ENCODE results near the gene NDUFAF7. TPM values are rescaled to one million over a fixed set of nuclear protein-coding genes. Genes with fewer than 3 reads are reported as not detected.
A peak's percentile ranks its signal among the peaks of the same experiment; 100 is the strongest.

Gene NDUFAF7
- total and polyA plus RNA-seq, 9 of the 15 experiments (the other 6 are each of a cell fraction or from before 2014, with no cell fraction given), result 14.9 to 41.6 (median 23.9) TPM

GRCh38 chr2:37231241-37232130 lies at the start of gene NDUFAF7, which contains the start of gene CEBPZ (continued):
- TF ChIP-seq ZNF175 (CRISPR knock-in tag; IDR thresholded peaks at IDR 0.05; ENCODE audit: low read depth) (no peak; the same call in 1 of the 2 replicates), RBM39 (optimal IDR thresholded peaks at IDR 0.05; ENCODE audit: low read depth, low read length) (no peak), CEBPG (CRISPR knock-in tag; IDR thresholded peaks at IDR 0.05) (peak; percentile 74), CEBPG (tag; conservative IDR thresholded peaks at IDR 0.05 in 1 of 2, IDR thresholded peaks at IDR 0.05 in 1 of 2) (peak in 1 of 2 experiments; percentile 51; a peak in 2 of 4 replicates), ZNF778 (CRISPR knock-in tag; IDR thresholded peaks at IDR 0.05) (no peak), DLX4 (CRISPR knock-in tag; IDR thresholded peaks at IDR 0.05) (no peak), GATA2 (CRISPR knock-in tag; IDR thresholded peaks at IDR 0.05) (no peak), ZNF143 (CRISPR knock-in tag; IDR thresholded peaks at IDR 0.05) (no peak), ZNF589 (CRISPR knock-in tag; IDR thresholded peaks at IDR 0.05; ENCODE audit: low read depth) (no peak), CAMTA2 (CRISPR knock-in tag; conservative IDR thresholded peaks at IDR 0.05) (no peak), ELF1 (tag; IDR thresholded peaks at IDR 0.05) (peak; percentile 90), SMAD2 (IDR thresholded peaks at IDR 0.05; ENCODE audit: low read depth, low read length) (no peak), TBL1XR1 (IDR thresholded peaks at IDR 0.05; ENCODE audit: low read length in 2 of 2) (no peak), TAF1 (IDR thresholded peaks at IDR 0.05; ENCODE audit: control insufficient read depth, extremely low read depth, insufficient read depth, low read length, severe bottlenecking) (peak; percentile 91), RBM34 (IDR thresholded peaks at IDR 0.05; ENCODE audit: borderline replicate concordance, insufficient read depth, low read length) (no peak)
- TF ChIP-seq, protein P1, sequence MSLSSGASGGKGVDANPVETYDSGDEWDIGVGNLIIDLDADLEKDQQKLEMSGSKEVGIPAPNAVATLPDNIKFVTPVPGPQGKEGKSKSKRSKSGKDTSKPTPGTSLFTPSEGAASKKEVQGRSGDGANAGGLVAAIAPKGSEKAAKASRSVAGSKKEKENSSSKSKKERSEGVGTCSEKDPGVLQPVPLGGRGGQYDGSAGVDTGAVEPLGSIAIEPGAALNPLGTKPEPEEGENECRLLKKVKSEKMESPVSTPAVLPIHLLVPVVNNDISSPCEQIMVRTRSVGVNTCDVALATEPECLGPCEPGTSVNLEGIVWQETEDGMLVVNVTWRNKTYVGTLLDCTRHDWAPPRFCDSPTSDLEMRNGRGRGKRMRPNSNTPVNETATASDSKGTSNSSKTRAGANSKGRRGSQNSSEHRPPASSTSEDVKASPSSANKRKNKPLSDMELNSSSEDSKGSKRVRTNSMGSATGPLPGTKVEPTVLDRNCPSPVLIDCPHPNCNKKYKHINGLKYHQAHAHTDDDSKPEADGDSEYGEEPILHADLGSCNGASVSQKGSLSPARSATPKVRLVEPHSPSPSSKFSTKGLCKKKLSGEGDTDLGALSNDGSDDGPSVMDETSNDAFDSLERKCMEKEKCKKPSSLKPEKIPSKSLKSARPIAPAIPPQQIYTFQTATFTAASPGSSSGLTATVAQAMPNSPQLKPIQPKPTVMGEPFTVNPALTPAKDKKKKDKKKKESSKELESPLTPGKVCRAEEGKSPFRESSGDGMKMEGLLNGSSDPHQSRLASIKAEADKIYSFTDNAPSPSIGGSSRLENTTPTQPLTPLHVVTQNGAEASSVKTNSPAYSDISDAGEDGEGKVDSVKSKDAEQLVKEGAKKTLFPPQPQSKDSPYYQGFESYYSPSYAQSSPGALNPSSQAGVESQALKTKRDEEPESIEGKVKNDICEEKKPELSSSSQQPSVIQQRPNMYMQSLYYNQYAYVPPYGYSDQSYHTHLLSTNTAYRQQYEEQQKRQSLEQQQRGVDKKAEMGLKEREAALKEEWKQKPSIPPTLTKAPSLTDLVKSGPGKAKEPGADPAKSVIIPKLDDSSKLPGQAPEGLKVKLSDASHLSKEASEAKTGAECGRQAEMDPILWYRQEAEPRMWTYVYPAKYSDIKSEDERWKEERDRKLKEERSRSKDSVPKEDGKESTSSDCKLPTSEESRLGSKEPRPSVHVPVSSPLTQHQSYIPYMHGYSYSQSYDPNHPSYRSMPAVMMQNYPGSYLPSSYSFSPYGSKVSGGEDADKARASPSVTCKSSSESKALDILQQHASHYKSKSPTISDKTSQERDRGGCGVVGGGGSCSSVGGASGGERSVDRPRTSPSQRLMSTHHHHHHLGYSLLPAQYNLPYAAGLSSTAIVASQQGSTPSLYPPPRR (CRISPR knock-in tag; IDR thresholded peaks at IDR 0.05; ENCODE audit: borderline replicate concordance), result no peak
- TF ChIP-seq, protein P2, sequence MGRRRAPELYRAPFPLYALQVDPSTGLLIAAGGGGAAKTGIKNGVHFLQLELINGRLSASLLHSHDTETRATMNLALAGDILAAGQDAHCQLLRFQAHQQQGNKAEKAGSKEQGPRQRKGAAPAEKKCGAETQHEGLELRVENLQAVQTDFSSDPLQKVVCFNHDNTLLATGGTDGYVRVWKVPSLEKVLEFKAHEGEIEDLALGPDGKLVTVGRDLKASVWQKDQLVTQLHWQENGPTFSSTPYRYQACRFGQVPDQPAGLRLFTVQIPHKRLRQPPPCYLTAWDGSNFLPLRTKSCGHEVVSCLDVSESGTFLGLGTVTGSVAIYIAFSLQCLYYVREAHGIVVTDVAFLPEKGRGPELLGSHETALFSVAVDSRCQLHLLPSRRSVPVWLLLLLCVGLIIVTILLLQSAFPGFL (CRISPR knock-in tag; IDR thresholded peaks at IDR 0.05), result no peak
- TF ChIP-seq, protein P3, sequence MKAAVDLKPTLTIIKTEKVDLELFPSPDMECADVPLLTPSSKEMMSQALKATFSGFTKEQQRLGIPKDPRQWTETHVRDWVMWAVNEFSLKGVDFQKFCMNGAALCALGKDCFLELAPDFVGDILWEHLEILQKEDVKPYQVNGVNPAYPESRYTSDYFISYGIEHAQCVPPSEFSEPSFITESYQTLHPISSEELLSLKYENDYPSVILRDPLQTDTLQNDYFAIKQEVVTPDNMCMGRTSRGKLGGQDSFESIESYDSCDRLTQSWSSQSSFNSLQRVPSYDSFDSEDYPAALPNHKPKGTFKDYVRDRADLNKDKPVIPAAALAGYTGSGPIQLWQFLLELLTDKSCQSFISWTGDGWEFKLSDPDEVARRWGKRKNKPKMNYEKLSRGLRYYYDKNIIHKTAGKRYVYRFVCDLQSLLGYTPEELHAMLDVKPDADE (conservative IDR thresholded peaks at IDR 0.05; ENCODE audit: control insufficient read depth, low read depth, low read length), result peak; percentile 85

All from K562 (cell line).